ENCODE data around the gene XRCC4. TPM values are rescaled to one million over a fixed set of nuclear protein-coding genes. Genes with fewer than 3 reads are reported as not detected.

XRCC4 gene
- total and polyA plus RNA-seq, 4 donors: 2.3 to 4.9 (median 3.0) TPM

GRCh38 chr5:83042507-83042906 is 34.8 kb upstream of the XRCC4 start:
- TF ChIP-seq REST (IDR thresholded peaks at IDR 0.05): no peak
- no peak for TF ChIP-seq HNF4A (conservative IDR thresholded peaks at IDR 0.05)
- no peak for TF ChIP-seq NR2F2 (IDR thresholded peaks at IDR 0.05)
- TF ChIP-seq, protein P1, sequence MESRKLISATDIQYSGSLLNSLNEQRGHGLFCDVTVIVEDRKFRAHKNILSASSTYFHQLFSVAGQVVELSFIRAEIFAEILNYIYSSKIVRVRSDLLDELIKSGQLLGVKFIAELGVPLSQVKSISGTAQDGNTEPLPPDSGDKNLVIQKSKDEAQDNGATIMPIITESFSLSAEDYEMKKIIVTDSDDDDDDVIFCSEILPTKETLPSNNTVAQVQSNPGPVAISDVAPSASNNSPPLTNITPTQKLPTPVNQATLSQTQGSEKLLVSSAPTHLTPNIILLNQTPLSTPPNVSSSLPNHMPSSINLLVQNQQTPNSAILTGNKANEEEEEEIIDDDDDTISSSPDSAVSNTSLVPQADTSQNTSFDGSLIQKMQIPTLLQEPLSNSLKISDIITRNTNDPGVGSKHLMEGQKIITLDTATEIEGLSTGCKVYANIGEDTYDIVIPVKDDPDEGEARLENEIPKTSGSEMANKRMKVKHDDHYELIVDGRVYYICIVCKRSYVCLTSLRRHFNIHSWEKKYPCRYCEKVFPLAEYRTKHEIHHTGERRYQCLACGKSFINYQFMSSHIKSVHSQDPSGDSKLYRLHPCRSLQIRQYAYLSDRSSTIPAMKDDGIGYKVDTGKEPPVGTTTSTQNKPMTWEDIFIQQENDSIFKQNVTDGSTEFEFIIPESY (IDR thresholded peaks at IDR 0.05): no peak
- TF ChIP-seq RAD21 (IDR thresholded peaks at IDR 0.05): no peak
- no peak for TF ChIP-seq GABPA (IDR thresholded peaks at IDR 0.05 in 1 of 2, conservative IDR thresholded peaks at IDR 0.05 in 1 of 2)
- no peak for TF ChIP-seq EGR1 (IDR thresholded peaks at IDR 0.05; ENCODE audit: low read depth in 2 of 2)
- TF ChIP-seq, protein P2, sequence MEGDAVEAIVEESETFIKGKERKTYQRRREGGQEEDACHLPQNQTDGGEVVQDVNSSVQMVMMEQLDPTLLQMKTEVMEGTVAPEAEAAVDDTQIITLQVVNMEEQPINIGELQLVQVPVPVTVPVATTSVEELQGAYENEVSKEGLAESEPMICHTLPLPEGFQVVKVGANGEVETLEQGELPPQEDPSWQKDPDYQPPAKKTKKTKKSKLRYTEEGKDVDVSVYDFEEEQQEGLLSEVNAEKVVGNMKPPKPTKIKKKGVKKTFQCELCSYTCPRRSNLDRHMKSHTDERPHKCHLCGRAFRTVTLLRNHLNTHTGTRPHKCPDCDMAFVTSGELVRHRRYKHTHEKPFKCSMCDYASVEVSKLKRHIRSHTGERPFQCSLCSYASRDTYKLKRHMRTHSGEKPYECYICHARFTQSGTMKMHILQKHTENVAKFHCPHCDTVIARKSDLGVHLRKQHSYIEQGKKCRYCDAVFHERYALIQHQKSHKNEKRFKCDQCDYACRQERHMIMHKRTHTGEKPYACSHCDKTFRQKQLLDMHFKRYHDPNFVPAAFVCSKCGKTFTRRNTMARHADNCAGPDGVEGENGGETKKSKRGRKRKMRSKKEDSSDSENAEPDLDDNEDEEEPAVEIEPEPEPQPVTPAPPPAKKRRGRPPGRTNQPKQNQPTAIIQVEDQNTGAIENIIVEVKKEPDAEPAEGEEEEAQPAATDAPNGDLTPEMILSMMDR (IDR thresholded peaks at IDR 0.05; ENCODE audit: low read depth, low read length, missing input control): no peak
- 79% methylated on average over 3 of the region's 3 CpGs for WGBS

GRCh38 chr5:83044926-83045325 is 32.4 kb upstream of the XRCC4 start:
- Histone ChIP-seq H3K9ac (ENCODE audit: low read depth in 1 of 2, low read length in 2 of 2) (no peak overlapping the region), H3K9me3 (ENCODE audit: control insufficient read depth in 4 of 4, low read length in 3 of 4) (no peaks in the 10 kb centered on the region), H3K36me3 (ENCODE audit: control insufficient read depth in 4 of 4, insufficient read depth in 3 of 4, low read depth in 1 of 4, low read length in 3 of 4) (no peaks in the 10 kb centered on the region), H3K27ac (ENCODE audit: low read depth in 1 of 2, low read length in 2 of 2) (no peak overlapping the region), H3K4me1 (ENCODE audit: control insufficient read depth in 4 of 4, insufficient read depth in 4 of 4, low read length in 3 of 4) (no peaks in the 10 kb centered on the region), H3K27me3 (ENCODE audit: control insufficient read depth in 4 of 4, insufficient read depth in 4 of 4, low read length in 3 of 4) (no peaks in the 10 kb centered on the region), H3K4me3 (ENCODE audit: low read depth in 1 of 3, low read length in 3 of 3) (no peak overlapping the region)
- no peak for DNase-seq (ENCODE audit: low spot score)
- TF ChIP-seq SP1 (IDR thresholded peaks at IDR 0.05): no peak
- TF ChIP-seq GABPA (IDR thresholded peaks at IDR 0.05 in 1 of 2, conservative IDR thresholded peaks at IDR 0.05 in 1 of 2): no peak
- TF ChIP-seq JUND (IDR thresholded peaks at IDR 0.05): no peak
- TF ChIP-seq NR2F2 (IDR thresholded peaks at IDR 0.05): no peak
- TF ChIP-seq EGR1 (IDR thresholded peaks at IDR 0.05; ENCODE audit: low read depth in 2 of 2): no peak
- WGBS: 73% methylated on average over 2 of the region's 2 CpGs

More at GRCh38 chr5:83042507-83042906, 34.8 kb upstream of the XRCC4 start:
- H3K4me1 ChIP-seq (ENCODE audit: control insufficient read depth in 4 of 4, insufficient read depth in 4 of 4, low read length in 3 of 4): no peaks in the 10 kb centered on the region
- no peak overlapping the region for H3K9ac ChIP-seq (ENCODE audit: low read depth in 1 of 2, low read length in 2 of 2)
- no peaks in the 10 kb centered on the region for H3K36me3 ChIP-seq (ENCODE audit: control insufficient read depth in 4 of 4, insufficient read depth in 3 of 4, low read depth in 1 of 4, low read length in 3 of 4)
- no peaks in the 10 kb centered on the region for H3K9me3 ChIP-seq (ENCODE audit: control insufficient read depth in 4 of 4, low read length in 3 of 4)
- DNase-seq (ENCODE audit: low spot score): no peak
- H3K27me3 ChIP-seq (ENCODE audit: control insufficient read depth in 4 of 4, insufficient read depth in 4 of 4, low read length in 3 of 4): no peaks in the 10 kb centered on the region
- no peak overlapping the region for H3K27ac ChIP-seq (ENCODE audit: low read depth in 1 of 2, low read length in 2 of 2)
- H3K4me3 ChIP-seq (ENCODE audit: low read depth in 1 of 3, low read length in 3 of 3): no peak overlapping the region
